Activated CD4-positive, alpha-beta memory T cell treated with anti-CD3 and anti-CD28 coated beads for 36 hours (primary cell): ENCODE data around the gene TPM2. TPM values are rescaled to one million over a fixed set of nuclear protein-coding genes. Genes with fewer than 3 reads are reported as not detected.
"Not testable (repeated sequence)": the region's sequence is repeated elsewhere in the genome, so short reads cannot be mapped to it uniquely, and the experiment has no call there.

Experiments
- CTCF ChIA-PET: fragments of 350-600 bp; sonication (Branson Sonifier 250); formaldehyde crosslinking; loops from one replicate; lab custom pipeline; 2021; ENCODE audit warnings: antibody characterized with exemption, inconsistent platforms; lab: Charles Lee
- POLR2A ChIA-PET: fragments of 350-600 bp; sonication (Branson Sonifier 250); formaldehyde crosslinking; loops from one replicate; lab custom pipeline; 2021; ENCODE audit warnings: antibody characterized with exemption; lab: Charles Lee
- DNase-seq: peaks from one replicate; pipeline ENCODE4 v3.0.0-alpha.2; 2020
- H3K27ac Mint-ChIP-seq: one replicate; pipeline ENCODE4 v1.8.0; 2021; ENCODE audit warnings: mixed read lengths
- H3K27me3 Mint-ChIP-seq: one replicate; pipeline ENCODE4 v1.8.0; 2021; ENCODE audit warnings: mixed read lengths
- H3K36me3 Mint-ChIP-seq: one replicate; pipeline ENCODE4 v1.8.0; 2021; ENCODE audit warnings: mixed read lengths
- H3K4me1 Mint-ChIP-seq: one replicate; pipeline ENCODE4 v1.8.0; 2021; ENCODE audit warnings: low read depth, mixed read lengths
- H3K4me3 Mint-ChIP-seq: one replicate; pipeline ENCODE4 v1.8.0; 2021; ENCODE audit warnings: mild to moderate bottlenecking, mixed read lengths
- H3K9me3 Mint-ChIP-seq: one replicate; pipeline ENCODE4 v1.8.0; 2021; ENCODE audit warnings: mixed read lengths
- intact Hi-C: fragments of 100-400 bp; cut with micrococcal nuclease; formaldehyde crosslinking; loops from one replicate; pipeline ENCODE4 v1.15.1; 2023
- microRNA-seq: library from miRNA; unstranded; fragments of <30 nt; microRNA quantifications from one replicate; pipeline ENCODE4 v1.2.0, GENCODE V29; 2022; ENCODE audit warnings: borderline number of aligned reads, borderline microRNAs expressed, borderline replicate concordance
- total RNA-seq, 2 experiments: library from RNA; stranded (reverse); gene quantifications; one replicate each; pipeline ENCODE4 v1.2.3, GENCODE V29; 2021

Gene TPM2
- total RNA-seq, 2 experiments from 2014 or later: 3.9 to 5.3 TPM

DNA sequence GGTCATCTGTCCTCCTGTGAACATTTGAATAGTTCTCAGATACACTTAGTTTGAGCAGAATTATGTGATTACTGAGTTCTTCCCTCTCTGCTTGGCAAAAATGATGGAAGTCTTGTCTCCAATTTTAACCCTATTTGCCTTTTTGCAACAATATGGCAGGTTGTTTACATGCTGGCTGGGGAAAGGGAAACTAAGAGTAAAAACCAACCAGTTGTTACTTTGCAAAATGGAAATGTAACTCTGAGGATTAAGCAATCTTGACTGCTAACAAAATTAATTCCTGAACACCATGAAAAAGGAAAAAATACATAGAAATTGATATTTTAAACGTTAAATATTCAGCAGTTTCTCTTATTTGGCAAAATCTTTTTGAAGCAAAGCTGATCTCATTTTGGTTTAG lies 50.1 kb downstream of the TPM2 start:
- intact Hi-C loops: no loop called here
- H3K36me3 Mint-ChIP-seq: peaks cover 15% of the 10 kb centered on the region
- H3K4me3 Mint-ChIP-seq: peak overlapping the region; percentile 25
- peaks cover 59% of the 10 kb centered on the region for H3K4me1 Mint-ChIP-seq
- H3K27ac Mint-ChIP-seq: peak overlapping the region; percentile 82
- H3K9me3 Mint-ChIP-seq: no peaks in the 10 kb centered on the region
- CTCF ChIA-PET: interaction anchor here (0.7 to 3.4 kb wide), 6 partner anchors 10 to 117 kb away, joined by 3 to 18 read pairs (median 3); partner anchors contain the start of genes CCDC107 and RMRP
- no peak for DNase-seq
- no peaks in the 10 kb centered on the region for H3K27me3 Mint-ChIP-seq
- POLR2A ChIA-PET: interaction anchor here (1.1 kb wide), 1 partner anchor 19 kb away, joined by 3 read pairs; the partner anchor contains the start of genes CCDC107 and RMRP

DNA sequence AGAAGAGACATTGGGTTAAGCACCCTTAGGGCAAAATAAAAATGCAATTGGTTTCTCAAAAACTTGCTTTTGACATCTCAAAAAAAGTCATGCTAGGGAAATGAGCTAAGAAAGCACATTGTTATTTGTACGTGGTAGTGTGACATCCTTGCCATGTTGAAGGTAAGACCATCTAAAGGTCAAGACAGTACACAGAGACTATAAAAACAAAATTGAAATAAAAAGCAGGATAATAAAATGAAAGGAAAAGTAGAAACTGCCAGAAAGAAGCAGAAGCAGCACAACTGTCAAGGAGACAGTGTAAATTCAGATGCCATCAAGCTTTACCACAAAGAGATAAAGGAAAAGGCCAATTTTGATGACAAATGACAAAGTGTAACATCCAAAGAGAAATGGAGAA lies 50.5 kb downstream of the TPM2 start:
- ChIA-PET CTCF (interaction anchor here (0.7 to 3.4 kb wide), 4 partner anchors 10 to 117 kb away, joined by 3 to 18 read pairs (median 3); no protein-coding TSS in a partner anchor), POLR2A (interaction anchor here (1.1 kb wide), 1 partner anchor 19 kb away, joined by 3 read pairs; the partner anchor contains the start of genes CCDC107 and RMRP)
- Mint-ChIP-seq H3K27ac (peak overlapping the region; percentile 82), H3K36me3 (peaks cover 14% of the 10 kb centered on the region), H3K4me3 (peak overlapping the region; percentile 25), H3K4me1 (peaks cover 56% of the 10 kb centered on the region)
- DNase-seq, H3K9me3 Mint-ChIP-seq, intact Hi-C loops, H3K27me3 Mint-ChIP-seq: not testable (repeated sequence)

DNA sequence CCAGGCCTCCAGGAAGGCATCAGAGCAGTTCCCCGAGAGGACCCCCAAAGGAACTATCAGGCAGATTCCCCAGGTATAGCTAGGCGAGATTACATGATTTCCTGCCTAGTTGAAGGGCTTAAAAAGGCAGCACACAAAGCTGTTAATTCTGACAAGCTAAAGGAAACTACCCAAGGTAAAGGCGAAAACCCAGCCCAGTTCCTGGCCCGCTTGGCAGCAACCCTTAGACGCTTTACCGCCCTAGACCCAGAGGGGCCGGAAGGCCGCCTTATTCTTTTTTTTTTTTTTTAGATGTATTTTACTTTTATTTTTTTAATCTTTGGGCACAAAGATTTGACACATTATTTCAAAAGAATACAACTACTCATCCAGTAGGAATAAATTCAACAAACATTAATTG lies 51.0 kb downstream of the TPM2 start:
- ChIA-PET CTCF (interaction anchor here (0.6 to 3.4 kb wide), 5 partner anchors 8 to 118 kb away, joined by 3 to 18 read pairs (median 3); no protein-coding TSS in a partner anchor), POLR2A (interaction anchor here (1.1 kb wide), 1 partner anchor 19 kb away, joined by 3 read pairs; the partner anchor contains the start of genes CCDC107 and RMRP)
- peak overlapping the region; percentile 82 for H3K27ac Mint-ChIP-seq
- intact Hi-C loops, DNase-seq, H3K4me3 Mint-ChIP-seq, H3K9me3 Mint-ChIP-seq, H3K27me3 Mint-ChIP-seq: not testable (repeated sequence)
- H3K36me3 Mint-ChIP-seq: peaks cover 14% of the 10 kb centered on the region
- peaks cover 56% of the 10 kb centered on the region for H3K4me1 Mint-ChIP-seq

DNA sequence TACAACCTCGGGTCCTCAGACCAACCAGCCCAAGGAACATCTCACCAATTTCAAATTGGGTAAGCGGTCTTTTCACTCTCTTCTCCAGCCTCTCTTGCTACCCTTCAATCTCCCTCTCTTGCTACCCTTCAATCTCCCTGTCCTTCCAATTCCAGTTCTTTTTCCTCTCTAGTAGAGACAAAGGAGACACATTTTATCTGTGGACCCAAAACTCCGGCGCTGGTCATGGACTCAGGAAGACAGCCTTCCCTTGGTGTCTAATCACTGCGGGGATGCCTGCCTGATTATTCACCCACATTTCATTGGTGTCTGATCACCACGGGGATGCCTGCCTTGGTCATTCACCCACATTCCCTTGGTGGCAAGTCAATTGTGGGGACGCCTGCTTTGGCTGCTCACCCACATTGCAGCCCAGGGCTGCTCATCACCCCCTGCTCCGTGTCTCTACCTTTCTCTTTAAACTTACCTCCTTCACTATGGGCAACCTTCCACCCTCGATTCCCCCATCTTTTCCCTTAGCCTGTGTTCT lies 52.2 kb downstream of the TPM2 start:
- not testable (repeated sequence) for H3K36me3 Mint-ChIP-seq
- CTCF ChIA-PET: interaction anchor here (0.5 to 3.4 kb wide), 2 partner anchors 26 to 553 kb away, joined by 4 to 18 read pairs; no protein-coding TSS in a partner anchor

DNA sequence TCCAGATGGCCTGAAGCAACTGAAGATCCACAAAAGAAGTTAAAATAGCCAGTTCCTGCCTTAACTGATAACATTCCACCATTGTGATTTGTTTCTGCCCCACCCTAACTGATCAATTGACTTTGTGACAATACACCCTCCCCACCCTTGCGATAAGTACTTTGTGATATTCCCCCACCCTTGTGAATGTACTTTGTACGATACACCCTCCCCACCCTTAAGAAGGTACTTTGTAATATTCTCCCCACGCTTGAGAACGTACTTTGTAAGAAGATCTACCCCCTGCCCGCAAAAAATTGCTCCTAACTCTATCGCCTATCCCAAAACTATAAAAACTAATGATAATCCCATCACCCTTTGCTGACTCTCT lies 52.9 kb downstream of the TPM2 start:
- H3K27ac Mint-ChIP-seq, H3K36me3 Mint-ChIP-seq, DNase-seq, POLR2A ChIA-PET, H3K4me3 Mint-ChIP-seq, H3K27me3 Mint-ChIP-seq, H3K9me3 Mint-ChIP-seq: not testable (repeated sequence)
- intact Hi-C loops: loop anchor here (1.0 kb wide), 1 partner anchor 9 kb away; no protein-coding TSS in a partner anchor
- CTCF ChIA-PET: interaction anchor here (1.6 kb wide), 1 partner anchor 10 kb away, joined by 3 read pairs; no protein-coding TSS in a partner anchor
- H3K4me1 Mint-ChIP-seq: peaks cover 52% of the 10 kb centered on the region

More for the DNA sequence above, 52.2 kb downstream of the TPM2 start:
- H3K27me3 Mint-ChIP-seq, H3K9me3 Mint-ChIP-seq, DNase-seq, H3K27ac Mint-ChIP-seq, POLR2A ChIA-PET, H3K4me3 Mint-ChIP-seq: not testable (repeated sequence)
- intact Hi-C loops: loop anchor here (1.0 kb wide), 1 partner anchor 9 kb away; no protein-coding TSS in a partner anchor
- peaks cover 52% of the 10 kb centered on the region for H3K4me1 Mint-ChIP-seq

DNA sequence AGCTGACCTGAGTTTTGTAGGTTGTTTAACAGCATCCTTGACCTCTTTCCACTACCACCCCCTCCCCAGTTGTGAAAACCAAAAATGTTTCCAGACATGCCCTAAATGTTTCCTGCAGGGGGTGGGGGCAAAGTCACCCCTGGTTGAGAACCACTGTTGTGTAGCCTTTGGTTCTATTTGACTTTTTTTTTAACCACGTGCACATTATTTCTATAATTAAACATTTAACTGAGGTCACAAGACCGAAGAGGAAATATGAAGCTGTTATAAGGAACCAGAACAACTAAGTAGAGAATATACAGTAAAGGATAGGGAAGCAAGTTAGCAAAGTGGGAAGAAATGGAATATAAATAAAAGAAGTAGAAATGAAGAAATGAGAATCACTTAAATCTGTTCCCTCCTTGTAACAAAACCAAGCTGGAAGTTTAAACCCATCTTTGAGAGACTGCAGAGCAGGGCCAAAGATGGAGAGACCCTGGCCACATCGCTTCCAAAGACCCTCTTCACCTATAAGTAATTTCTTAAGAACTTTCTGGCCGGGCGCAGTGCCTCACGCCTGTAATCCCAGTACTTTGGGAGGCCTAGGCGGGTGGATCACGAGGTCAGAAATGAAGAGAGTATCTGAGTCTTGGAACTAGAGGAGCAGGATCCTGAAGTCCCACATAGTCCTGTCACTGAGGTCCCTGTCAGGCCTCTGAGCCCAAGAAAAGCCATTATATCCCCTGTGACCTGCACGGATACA lies 53.4 kb downstream of the TPM2 start:
- H3K27ac Mint-ChIP-seq: peak overlapping the region; percentile 23
- no peaks in the 10 kb centered on the region for H3K27me3 Mint-ChIP-seq
- ChIA-PET CTCF (interaction anchor here (0.5 to 1.6 kb wide), 3 partner anchors 10 to 149 kb away, joined by 3 to 6 read pairs (median 3); no protein-coding TSS in a partner anchor), POLR2A (no interaction called here)
- peaks cover 52% of the 10 kb centered on the region for H3K4me1 Mint-ChIP-seq
- intact Hi-C loops: no loop called here
- DNase-seq: no peak
- H3K4me3 Mint-ChIP-seq: no peak overlapping the region
- H3K36me3 Mint-ChIP-seq: peaks cover 9% of the 10 kb centered on the region
- no peaks in the 10 kb centered on the region for H3K9me3 Mint-ChIP-seq

DNA sequence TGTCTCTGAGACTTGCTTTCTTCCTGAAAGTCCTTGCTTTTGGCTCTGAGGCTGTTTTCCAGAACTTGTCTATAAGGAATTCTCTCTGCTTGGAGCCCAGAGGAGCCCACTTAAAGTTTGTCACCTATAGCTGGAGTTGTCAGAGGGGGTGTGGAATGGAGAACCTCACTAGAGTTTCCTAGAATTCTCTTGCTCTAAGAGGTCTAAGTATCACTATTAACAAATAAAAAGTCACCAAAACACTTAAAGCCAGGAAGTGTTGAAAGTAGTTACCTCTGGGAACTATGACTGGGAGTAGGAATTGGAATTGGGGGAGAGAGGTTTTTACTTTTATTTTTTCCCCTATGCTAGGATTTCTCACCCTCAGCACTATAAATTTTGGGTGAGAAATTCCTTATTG lies 54.0 kb downstream of the TPM2 start:
- H3K27me3 Mint-ChIP-seq: no peaks in the 10 kb centered on the region
- H3K4me3 Mint-ChIP-seq: no peak overlapping the region
- POLR2A ChIA-PET: no interaction called here
- CTCF ChIA-PET: interaction anchor here (0.5 to 1.6 kb wide), 5 partner anchors 11 to 149 kb away, joined by 3 to 6 read pairs (median 3); no protein-coding TSS in a partner anchor
- peaks cover 49% of the 10 kb centered on the region for H3K4me1 Mint-ChIP-seq
- intact Hi-C loops: no loop called here
- peaks cover 5% of the 10 kb centered on the region for H3K36me3 Mint-ChIP-seq
- no peak overlapping the region for H3K27ac Mint-ChIP-seq
- DNase-seq: no peak
- no peaks in the 10 kb centered on the region for H3K9me3 Mint-ChIP-seq

Small RNAs within 50 kb of the gene (microRNA-seq; reads per million reads assigned to microRNA genes)
- gene MIR6852 (not detected), gene MIR6853 (not detected)

Other genes starting within 250 kb of the TPM2 start
- 1 to 10 TPM; 2.7 to 3.0 TPM for gene RUSC2, start 199.8 kb downstream of the TPM2 start, total RNA-seq
- gene TESK1, start 84.7 kb downstream of the TPM2 start, total RNA-seq: 10 to 100 TPM; 31.0 to 34.7 TPM
- 1 to 10 TPM; 9.4 to 9.8 TPM for gene CD72, start 71.5 kb downstream of the TPM2 start, total RNA-seq
- gene SIT1, start 39.0 kb downstream of the TPM2 start, total RNA-seq: 10 to 100 TPM; 74.6 to 75.8 TPM
- over 10,000 TPM; 10,694 to 13,592 TPM for gene RMRP, start 31.9 kb downstream of the TPM2 start, total RNA-seq
- gene CCDC107, start 31.6 kb downstream of the TPM2 start, total RNA-seq: 10 to 100 TPM; 15.0 to 15.7 TPM
- gene ARHGEF39, start 24.7 kb downstream of the TPM2 start, total RNA-seq: 10 to 100 TPM; 28.1 to 28.2 TPM
- 1 to 10 TPM in 1 of 2 experiments, under 1 TPM in 1; 0.90 to 1.6 TPM for gene CA9, start 16.0 kb downstream of the TPM2 start, total RNA-seq
- gene TLN1, start 42.3 kb upstream of the TPM2 start, total RNA-seq: 100 to 1,000 TPM; 285 to 287 TPM
- 10 to 100 TPM; 27.7 to 29.9 TPM for gene CREB3, start 42.7 kb upstream of the TPM2 start, total RNA-seq
- gene GBA2, start 59.3 kb upstream of the TPM2 start, total RNA-seq: 10 to 100 TPM; 30.4 to 30.7 TPM
- 10 to 100 TPM; 17.4 to 18.0 TPM for gene RGP1, start 59.4 kb upstream of the TPM2 start, total RNA-seq
- not detected for gene MSMP, start 64.4 kb upstream of the TPM2 start, total RNA-seq
- gene NPR2, start 101.7 kb upstream of the TPM2 start, total RNA-seq: 1 to 10 TPM; 8.9 to 9.6 TPM
- gene SPAG8, start 122.3 kb upstream of the TPM2 start, total RNA-seq: 1 to 10 TPM; 1.1 to 1.4 TPM
- gene HINT2, start 125.1 kb upstream of the TPM2 start, total RNA-seq: 10 to 100 TPM; 67.8 to 72.6 TPM
- not detected for gene FAM221B, start 138.8 kb upstream of the TPM2 start, total RNA-seq
- gene TMEM8B, start 139.3 kb upstream of the TPM2 start, total RNA-seq: 1 to 10 TPM; 5.9 to 6.0 TPM
- not detected for gene OR13J1, start 180.5 kb upstream of the TPM2 start, total RNA-seq
- gene HRCT1, start 216.3 kb upstream of the TPM2 start, total RNA-seq: not detected
- gene SPAAR, start 219.6 kb upstream of the TPM2 start, total RNA-seq: not detected